Psoas muscle (tissue), 8 donors: Measurements from ENCODE around the gene C1QTNF8. TPM values are rescaled to one million over a fixed set of nuclear protein-coding genes. Genes with fewer than 3 reads are reported as not detected.

ENCODE experiments used
- ATAC-seq, 4 donors: fragments of 200-7000 bp; cut with Tn5 transposase; one replicate each; pipeline ENCODE4 v1.9.1; 2020; ENCODE audit warnings: moderate library complexity in 3 of 4, mild to moderate bottlenecking in 2 of 4
- DNase-seq, 2 donors: peaks; one replicate each; pipeline ENCODE4 v3.0.0-alpha.2; 2020
- H3K27ac ChIP-seq: fragments of 200-600 bp; one replicate; pipeline ENCODE4 v1.8.0; 2022
- H3K27me3 ChIP-seq, 3 donors: fragments of 200-600 bp in 1 of 3; one replicate each; pipeline versions ENCODE4 v1.6.1 to v1.8.0; 2013 to 2022; ENCODE audit warnings: low read length in 2 of 3, mild to moderate bottlenecking in 2 of 3, moderate library complexity in 1 of 3; ENCODE audit not compliant: insufficient read depth in 3 of 3
- H3K36me3 ChIP-seq, 2 donors: fragments of 200-600 bp in 1 of 2; one replicate each; pipeline versions ENCODE4 v1.6.1 to v1.8.0; 2013 to 2022; ENCODE audit warnings: low read depth in 1 of 2, mild to moderate bottlenecking in 1 of 2, moderate library complexity in 1 of 2; ENCODE audit not compliant: insufficient read depth in 1 of 2
- H3K4me1 ChIP-seq: fragments of 200-600 bp; one replicate; pipeline ENCODE4 v1.8.0; 2022
- H3K4me3 ChIP-seq: fragments of 200-600 bp; one replicate; pipeline ENCODE4 v1.8.0; 2022; ENCODE audit warnings: mild to moderate bottlenecking
- H3K9me3 ChIP-seq: fragments of 200-600 bp; one replicate; pipeline ENCODE4 v1.8.0; 2022
- CTCF ChIP-seq: fragments of 200-600 bp; IDR thresholded peaks from one replicate; pipeline ENCODE4 v1.8.0; 2022; ENCODE audit warnings: antibody characterized with exemption
- WGBS, 3 donors: extraction: QIAGEN DNeasy Blood & Tissue Kit; methylation state at CpG; one replicate each; pipeline versions ENCODE4 v1.1.6 to v1.1.7; 2013; 5-methylcytosine and 5-hydroxymethylcytosine counted together
- intact Hi-C, 2 donors: fragments of 100-400 bp; cut with DNase I; formaldehyde crosslinking; loops; one replicate each; pipeline versions ENCODE4 v1.11.0 to v1.14.2; 2022
- polyA plus RNA-seq, 3 donors: library from polyadenylated mRNA; stranded (reverse); fragments of 200-250 nt; gene quantifications; one replicate each; pipeline ENCODE4 v1.2.3, GENCODE V29; 2013
- total RNA-seq, 4 donors: library from RNA; stranded (reverse); fragmentation: NEBNext Ultra II Directional in 2 of 4; extraction: Animal tissue kit (Norgen Biotek cat#: 25700) in 2 of 4; gene quantifications; one replicate each; pipeline versions ENCODE4 v1.2.1 to v1.2.4, GENCODE V29; 2021 to 2023
- donor health status: healthy with polysubstance abuse.
- donor health status: DM: no; HTN: no; CAD: no; lungs with moderate emphysema.
- donor health status: Bipolar disorder and iron deficiency.
- donor health status: healthy.
- donor health status: DM: yes; HTN: yes; CAD: no.
- donor health status: DM: no; HTN: no; CAD: no.
- donor health status: DM: no; HTN: no; CAD: no.
- donor health status: DM: yes; HTN: yes; CAD: no.

C1QTNF8 gene
- total and polyA plus RNA-seq, 7 donors, result not detected

GRCh38 chr16:1127971-1128715, 32.1 kb upstream of the C1QTNF8 start:
- no peaks in the 10 kb centered on the region for H3K4me1 ChIP-seq
- intact Hi-C loops, result no loop called here

GRCh38 chr16:1127101-1127500, 31.1 kb upstream of the C1QTNF8 start:
- H3K27me3 ChIP-seq, result peaks cover 0 to 56% (median 12%) of the 10 kb centered on the region in 3 donors

More at GRCh38 chr16:1127971-1128715, 32.1 kb upstream of the C1QTNF8 start:
- Histone ChIP-seq H3K27ac (no peak overlapping the region), H3K9me3 (no peaks in the 10 kb centered on the region), H3K36me3 (no peaks in the 10 kb centered on the region), H3K27me3 (peaks cover 0 to 51% (median 10%) of the 10 kb centered on the region in 3 donors), H3K4me3 (no peak overlapping the region)
- no peak for TF ChIP-seq CTCF
- ATAC-seq, result no peak
- DNase-seq, result no peak
- 82 to 91% (median 85%) methylated on average over 28 to 31 of the region's 31 CpGs for WGBS, 3 donors

GRCh38 chr16:1126586-1126985, 30.5 kb upstream of the C1QTNF8 start:
- Histone ChIP-seq H3K9me3 (no peaks in the 10 kb centered on the region), H3K27ac (no peak overlapping the region), H3K27me3 (peaks cover 0 to 56% (median 12%) of the 10 kb centered on the region in 3 donors), H3K4me3 (no peak overlapping the region), H3K36me3 (no peaks in the 10 kb centered on the region), H3K4me1 (no peaks in the 10 kb centered on the region)
- no peak for TF ChIP-seq CTCF
- 20 to 38% (median 36%) methylated on average over 6 to 10 of the region's 10 CpGs for WGBS, 3 donors
- intact Hi-C loops, result no loop called here
- ATAC-seq (no peak), DNase-seq (no peak)

More at GRCh38 chr16:1127101-1127500, 31.1 kb upstream of the C1QTNF8 start:
- DNase-seq, result no peak
- Histone ChIP-seq H3K9me3 (no peaks in the 10 kb centered on the region), H3K27ac (no peak overlapping the region), H3K4me3 (no peak overlapping the region), H3K4me1 (no peaks in the 10 kb centered on the region), H3K36me3 (no peaks in the 10 kb centered on the region)
- intact Hi-C loops, result no loop called here
- no peak for ATAC-seq
- no peak for TF ChIP-seq CTCF
- 40 to 47% (median 40%) methylated on average over 16 of the region's 16 CpGs for WGBS, 3 donors

GRCh38 chr16:1126044-1126443, 30.0 kb upstream of the C1QTNF8 start:
- no peak for DNase-seq
- Histone ChIP-seq H3K4me1 (no peaks in the 10 kb centered on the region), H3K27me3 (peaks cover 0 to 58% (median 14%) of the 10 kb centered on the region in 3 donors), H3K27ac (no peak overlapping the region), H3K36me3 (no peaks in the 10 kb centered on the region), H3K9me3 (no peaks in the 10 kb centered on the region), H3K4me3 (no peak overlapping the region)
- no peak for TF ChIP-seq CTCF
- intact Hi-C loops, result no loop called here
- no peak for ATAC-seq
- 36 to 40% (median 40%) methylated on average over 16 to 17 of the region's 17 CpGs for WGBS, 3 donors

- TF ChIP-seq CTCF, result no peak
- no peak overlapping the region for H3K4me3 ChIP-seq
- H3K27me3 ChIP-seq, result peaks cover 0 to 63% (median 14%) of the 10 kb centered on the region in 3 donors
- intact Hi-C loops, result no loop called here
- ATAC-seq, result no peak
- H3K36me3 ChIP-seq, result no peaks in the 10 kb centered on the region
- no peaks in the 10 kb centered on the region for H3K9me3 ChIP-seq
- H3K27ac ChIP-seq, result no peak overlapping the region
- no peaks in the 10 kb centered on the region for H3K4me1 ChIP-seq
- WGBS, 3 donors, result 16 to 27% (median 24%) methylated on average over 18 of the region's 18 CpGs
- no peak for DNase-seq
Observed at GRCh38 chr16:1125471-1125870, 29.4 kb upstream of the C1QTNF8 start.
